Left lobe of liver (tissue), 2 donors: ENCODE measurements around the gene VSTM5. TPM values are rescaled to one million over a fixed set of nuclear protein-coding genes. Genes with fewer than 3 reads are reported as not detected.

Experiments used
- ATAC-seq: fragments of 200-7000 bp; cut with Tn5 transposase; one replicate; pipeline ENCODE4 v1.9.1; 2020; ENCODE audit warnings: mild to moderate bottlenecking, moderate library complexity
- DNase-seq: peaks from one replicate; pipeline ENCODE4 v3.0.0-alpha.2; 2020; ENCODE audit warnings: low spot score
- total RNA-seq: library from RNA; stranded (reverse); gene quantifications from one replicate; pipeline ENCODE4 v1.2.1, GENCODE V29; 2021
- donor health status: DM: no; HTN: no; CAD: no; lungs with moderate emphysema.
- donor health status: DM: no; HTN: yes; CAD: no.

VSTM5 gene
- total RNA-seq, 1 donor from 2014 or later, result not detected

DNA sequence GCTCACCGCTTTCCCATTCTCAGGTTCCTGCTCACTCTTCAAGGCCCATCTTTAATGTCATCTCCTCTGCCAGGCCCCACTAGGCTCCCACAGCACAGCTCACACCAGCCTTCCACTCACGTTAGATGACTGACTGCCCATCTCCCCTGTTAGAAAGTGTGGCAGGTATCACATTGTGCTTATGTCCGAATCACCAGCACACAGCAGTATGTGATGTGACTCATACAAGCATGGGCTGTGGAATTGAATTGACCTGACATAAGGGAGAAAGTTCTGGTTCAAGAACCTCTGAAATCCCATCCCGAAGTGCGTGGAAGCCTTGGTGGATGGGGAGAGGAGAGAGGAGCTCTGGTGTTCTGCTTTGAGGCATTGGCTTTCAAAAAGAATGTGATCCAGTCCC lies 6.5 kb downstream of the VSTM5 start:
- no peak for DNase-seq
- no peak for ATAC-seq

GRCh38 chr11:93842461-93842860 lies 8.0 kb downstream of the VSTM5 start:
- ATAC-seq (no peak), DNase-seq (no peak)

DNA sequence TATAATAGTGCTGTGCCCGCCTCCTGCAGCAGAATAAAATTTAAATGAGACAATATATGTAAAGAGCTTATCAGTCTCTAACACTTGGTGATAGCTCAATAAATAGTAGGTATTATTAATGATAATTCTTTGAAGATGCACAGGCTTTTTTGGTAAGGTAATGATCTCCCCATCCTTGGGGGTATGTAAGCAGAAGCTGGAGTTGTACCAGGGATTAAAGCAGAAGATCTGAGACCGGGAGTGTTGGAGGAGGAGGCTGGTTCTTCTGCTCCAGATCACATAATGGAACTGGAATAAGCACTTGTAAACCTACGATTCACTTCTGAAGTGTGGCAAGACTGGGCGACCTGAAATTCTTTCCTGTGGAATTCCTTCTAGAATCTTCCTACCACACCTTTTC lies 8.4 kb downstream of the VSTM5 start:
- no peak for DNase-seq
- no peak for ATAC-seq

DNA sequence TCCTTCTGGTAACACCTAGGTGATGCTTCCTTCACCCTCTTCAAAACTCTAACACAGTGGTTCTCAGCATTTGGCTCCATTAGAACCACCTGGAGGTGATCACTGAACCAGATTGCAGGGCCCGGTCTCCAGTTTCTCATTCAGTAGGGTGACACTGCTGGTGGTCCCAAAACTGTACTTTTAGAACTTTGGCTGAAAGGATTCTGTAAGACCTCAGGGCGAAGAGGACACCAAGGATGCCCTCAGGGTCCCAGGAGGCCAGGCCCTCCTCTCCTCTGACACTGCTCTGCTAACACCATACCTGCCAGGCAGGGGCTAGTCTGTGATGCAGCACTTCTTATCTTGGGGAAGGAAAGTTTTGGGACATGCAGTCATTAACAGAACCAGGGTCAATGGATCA lies 9.0 kb downstream of the VSTM5 start:
- ATAC-seq (no peak), DNase-seq (no peak)

- no peak for ATAC-seq
- no peak for DNase-seq
Measured at GRCh38 chr11:93840981-93841380, 9.4 kb downstream of the VSTM5 start.

- no peak for ATAC-seq
Measured at GRCh38 chr11:93840180-93840579, 10.2 kb downstream of the VSTM5 start.

DNA sequence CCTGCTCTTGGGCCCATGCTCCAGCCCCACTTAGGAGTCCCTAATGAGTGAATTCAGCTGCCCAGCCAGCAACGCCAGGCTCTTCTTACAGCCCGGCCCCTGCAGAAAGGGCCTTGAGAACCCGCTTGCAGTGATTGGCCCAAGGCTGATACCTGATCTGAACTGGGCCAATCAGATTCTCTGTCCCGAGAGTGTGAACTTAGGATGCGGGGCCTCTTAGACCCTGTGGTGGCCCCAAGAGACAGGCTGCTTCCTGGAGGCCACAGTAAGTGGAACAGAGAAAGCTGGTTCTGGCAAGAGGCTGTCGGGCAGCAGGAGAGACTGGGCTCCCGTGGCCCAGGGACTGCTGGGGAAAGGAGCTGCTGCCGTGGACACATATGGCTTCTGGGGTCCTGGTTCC lies 11.5 kb downstream of the VSTM5 start:
- no peak for ATAC-seq
- DNase-seq, result no peak

More at GRCh38 chr11:93840180-93840579, 10.2 kb downstream of the VSTM5 start:
- no peak for DNase-seq

DNA sequence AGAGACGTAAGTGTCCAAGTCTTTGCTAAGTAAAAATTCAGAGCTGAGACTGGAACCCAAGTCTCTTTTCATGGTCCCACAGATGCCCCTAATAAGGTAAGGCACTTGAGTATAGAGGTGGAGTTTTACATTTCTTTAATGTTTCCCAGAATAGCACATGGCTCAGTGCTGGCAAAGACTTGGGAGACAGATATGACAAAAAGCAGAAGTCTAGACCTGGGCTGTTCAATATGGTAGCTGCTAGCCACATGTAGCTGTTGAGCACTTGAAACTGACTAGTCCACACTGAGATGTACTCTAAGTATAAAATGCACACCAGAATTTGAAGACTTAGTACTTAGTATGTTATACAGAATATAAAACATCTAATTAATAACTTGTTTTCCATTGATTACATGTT lies 17.6 kb downstream of the VSTM5 start:
- no peak for ATAC-seq
- DNase-seq, result no peak

GRCh38 chr11:93831343-93832127 lies 18.9 kb downstream of the VSTM5 start:
- DNase-seq (no peak), ATAC-seq (no peak)

DNA sequence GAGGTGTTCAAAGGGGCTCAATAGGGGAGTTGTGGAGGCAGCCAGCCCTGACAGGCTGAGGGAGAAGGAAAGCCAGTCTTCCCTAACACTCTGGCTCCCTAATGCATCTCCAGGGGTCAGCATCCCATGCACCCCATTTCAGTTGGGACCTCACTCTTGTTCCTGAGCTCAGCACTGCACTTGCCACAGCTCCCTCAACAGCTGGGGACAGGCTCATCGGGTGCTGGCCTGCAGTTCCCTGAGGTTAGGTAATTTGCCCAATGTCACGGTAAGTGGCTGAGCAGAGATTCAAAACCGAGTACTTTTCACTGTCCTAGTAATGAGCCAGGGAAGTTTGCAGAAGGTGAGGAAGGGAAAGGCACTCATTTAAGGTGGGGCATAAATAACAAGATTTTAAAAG lies 20.8 kb downstream of the VSTM5 start:
- DNase-seq, result no peak
- no peak for ATAC-seq

DNA sequence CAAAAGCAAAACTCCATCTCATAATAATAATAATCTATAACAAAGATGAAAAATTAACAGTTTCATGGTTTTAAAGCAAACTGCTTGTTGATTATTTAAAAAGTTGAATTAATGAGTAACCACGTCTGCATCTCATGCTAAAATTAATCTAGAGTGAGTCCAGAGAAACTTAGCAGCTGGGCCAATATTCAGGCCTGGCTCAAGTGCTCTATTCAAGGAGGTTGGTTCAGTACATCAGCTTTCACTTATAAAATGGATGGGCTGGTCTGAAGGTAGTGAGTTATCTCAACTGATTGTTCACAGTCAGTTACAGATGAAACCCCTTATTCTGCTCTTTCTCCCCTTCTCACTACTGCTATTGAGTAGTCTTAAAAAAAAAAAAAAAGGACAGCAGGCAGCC lies 23.1 kb downstream of the VSTM5 start:
- no peak for DNase-seq
- ATAC-seq, result no peak

GRCh38 chr11:93823210-93823609 lies 27.2 kb downstream of the VSTM5 start:
- no peak for ATAC-seq

GRCh38 chr11:93822359-93822758 lies 28.1 kb downstream of the VSTM5 start:
- ATAC-seq (no peak), DNase-seq (no peak)

More at GRCh38 chr11:93823210-93823609, 27.2 kb downstream of the VSTM5 start:
- DNase-seq, result no peak

DNA sequence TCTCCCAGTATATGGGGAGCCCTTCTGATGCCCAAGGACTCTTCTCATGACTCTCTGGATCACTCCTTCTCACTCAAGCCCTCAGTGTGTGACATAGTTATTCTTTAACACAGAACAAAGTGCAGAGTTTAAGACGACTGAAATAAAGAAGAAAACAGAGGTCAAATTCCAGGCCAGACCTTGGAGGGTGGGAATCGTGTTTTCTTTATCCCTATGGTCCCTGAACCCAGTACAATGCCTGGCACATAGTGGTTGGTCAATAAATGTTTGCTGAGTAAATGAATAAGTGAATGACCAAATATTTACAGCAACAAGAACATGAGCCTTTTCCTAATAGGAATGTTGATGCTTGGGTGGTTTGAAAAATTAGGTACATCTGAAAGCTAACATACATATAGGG lies 28.8 kb downstream of the VSTM5 start:
- DNase-seq, result no peak
- no peak for ATAC-seq

DNA sequence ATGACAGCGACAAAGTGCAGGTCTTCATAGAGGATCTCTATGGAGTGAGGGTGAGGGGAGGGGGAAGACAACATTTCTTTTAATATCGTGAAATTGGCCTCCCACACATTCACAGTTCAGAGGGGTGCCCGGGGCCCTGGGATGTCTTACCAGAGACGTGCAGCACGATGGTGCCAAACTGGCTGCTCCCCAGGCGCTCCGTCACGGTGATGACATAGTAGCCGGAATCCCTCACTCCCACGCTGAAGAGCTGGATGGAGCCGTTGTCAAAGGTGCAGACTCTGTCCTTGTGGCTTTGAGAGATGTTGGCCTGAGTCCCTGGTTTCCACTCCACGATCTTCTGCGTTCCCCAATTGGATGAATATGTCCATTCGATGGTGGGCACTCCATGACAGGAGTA lies 29.6 kb downstream of the VSTM5 start:
- ATAC-seq, result no peak
- no peak for DNase-seq

DNA sequence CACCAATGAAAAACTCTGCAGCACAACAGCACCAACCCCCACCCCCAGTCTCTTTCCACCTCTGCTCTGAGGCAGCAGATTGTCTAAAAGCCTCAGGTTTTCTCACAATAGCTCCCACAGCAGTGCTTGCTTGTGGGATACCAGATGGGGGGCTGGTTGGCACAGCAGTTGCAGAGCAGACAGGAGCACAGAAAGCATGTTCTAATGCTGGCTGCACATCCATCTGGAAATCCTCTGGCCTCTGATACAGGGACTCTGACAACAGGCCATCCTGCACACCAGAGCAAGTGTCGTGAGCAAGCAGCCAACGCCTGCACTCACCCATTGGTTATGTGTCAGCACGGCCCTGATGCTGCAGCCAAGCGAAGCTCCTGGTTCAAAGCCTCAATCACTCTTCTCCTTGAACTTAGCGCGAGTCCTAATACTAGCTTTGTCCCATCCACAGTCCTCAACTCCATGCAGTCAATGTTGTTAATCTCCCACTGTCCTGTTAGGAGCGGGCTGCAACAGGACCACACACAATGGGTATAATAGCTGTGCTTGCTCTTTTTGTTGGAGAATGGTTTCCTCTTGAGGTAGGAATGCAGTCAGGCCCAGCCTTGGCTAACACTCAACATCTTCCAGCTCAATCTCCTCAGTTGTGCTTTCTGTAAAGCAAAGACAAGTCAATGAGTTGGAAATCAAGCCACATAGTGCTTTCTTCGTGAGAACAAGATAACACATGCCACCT lies 30.3 kb downstream of the VSTM5 start:
- no peak for ATAC-seq
- DNase-seq, result no peak

DNA sequence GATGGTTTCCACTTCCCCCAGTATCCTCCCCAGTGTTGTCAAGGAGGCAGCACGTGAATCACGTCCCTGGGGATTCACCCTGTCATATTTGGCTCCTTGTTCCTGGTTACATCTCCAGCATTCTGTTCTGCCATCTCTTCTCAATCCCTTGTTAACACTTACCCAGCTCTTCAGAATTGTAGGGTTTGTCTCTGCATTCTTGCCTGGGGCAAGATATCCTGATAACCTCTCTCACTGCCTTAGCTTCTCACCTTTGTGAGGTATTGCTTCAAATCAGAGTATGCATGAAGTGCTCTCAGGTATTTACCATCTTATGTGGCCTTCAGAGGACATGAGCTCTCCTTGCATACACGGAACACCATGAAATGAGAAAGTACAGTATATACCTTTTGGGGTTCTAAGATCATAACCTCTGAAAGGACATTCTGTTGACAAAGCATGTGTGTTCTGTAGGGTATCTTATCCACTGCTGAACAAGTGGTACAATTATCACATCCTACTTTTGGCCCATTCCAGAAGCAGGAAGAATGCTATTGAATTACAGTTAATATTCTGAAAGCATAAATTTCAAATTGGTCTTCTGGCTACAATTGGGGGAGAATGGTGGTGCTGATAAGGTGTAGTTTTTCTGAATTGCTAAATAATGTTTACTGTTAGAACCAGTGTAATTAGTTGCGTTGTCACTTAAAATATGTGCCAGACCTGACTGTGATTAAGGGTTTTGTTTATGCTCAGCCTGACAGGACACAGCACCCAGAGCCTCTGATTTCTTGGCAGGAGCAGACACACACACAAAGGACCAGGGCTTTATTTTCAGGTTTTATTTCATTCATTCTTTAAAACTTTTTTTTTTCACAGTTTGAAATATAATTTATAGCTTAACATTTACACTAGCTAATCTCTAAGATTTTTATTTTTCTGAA lies 32.7 kb downstream of the VSTM5 start:
- DNase-seq, result no peak
- no peak for ATAC-seq

DNA sequence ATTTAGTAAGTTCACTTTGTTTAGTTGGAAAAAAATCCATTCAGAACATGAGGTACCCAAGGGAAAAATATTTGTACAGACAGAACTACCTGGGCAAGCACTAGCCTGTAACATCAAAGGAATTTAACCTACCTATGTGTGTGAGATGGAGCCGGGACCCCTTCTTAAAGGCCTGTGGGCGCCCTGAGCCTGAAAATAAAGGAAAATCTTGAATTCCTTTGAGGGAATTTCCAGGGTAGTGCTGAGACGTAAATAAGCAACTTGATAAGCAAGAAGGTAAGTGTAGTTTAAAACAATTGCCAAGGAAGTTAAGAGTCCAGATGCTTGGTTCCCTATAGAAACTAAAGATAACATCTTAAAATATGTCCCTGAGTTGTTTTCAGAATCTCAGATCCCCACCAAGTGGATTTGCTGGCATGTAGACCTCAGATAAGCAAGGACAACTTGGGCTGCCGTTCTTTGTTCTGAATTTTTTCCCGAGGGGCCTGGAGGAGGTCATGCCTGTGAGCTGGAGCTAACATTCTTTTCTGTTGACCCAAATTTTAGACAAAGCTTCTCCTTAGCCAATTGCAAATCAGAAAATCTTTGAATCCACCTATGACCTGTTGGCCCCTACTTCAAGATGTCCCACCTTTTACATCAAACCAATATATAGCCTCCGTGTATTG lies 35.3 kb downstream of the VSTM5 start:
- DNase-seq (no peak), ATAC-seq (no peak)

GRCh38 chr11:93813974-93814373 lies 36.4 kb downstream of the VSTM5 start:
- no peak for ATAC-seq
- DNase-seq, result no peak

DNA sequence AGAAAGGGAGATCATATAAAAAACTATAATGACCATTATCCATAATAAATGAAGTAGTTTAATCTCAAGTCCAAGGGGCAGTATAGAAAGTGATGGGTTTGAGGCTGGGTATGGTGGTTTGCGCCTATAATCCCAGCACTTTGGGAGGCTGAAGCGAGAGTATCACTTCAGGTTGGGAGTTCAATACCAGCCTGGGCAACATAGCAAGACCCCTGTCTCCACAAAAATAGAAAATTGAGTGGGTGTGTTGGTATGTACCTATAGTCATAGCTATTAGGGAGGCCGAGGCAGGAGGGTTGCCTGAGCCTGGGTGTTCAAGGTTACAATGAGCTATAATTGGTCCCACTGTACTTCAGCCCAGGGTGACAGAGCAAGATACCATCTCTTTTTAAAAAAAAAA lies 42.4 kb downstream of the VSTM5 start:
- ATAC-seq (no peak), DNase-seq (no peak)

- ATAC-seq (no peak), DNase-seq (no peak)
Measured at GRCh38 chr11:93804879-93805278, 45.5 kb downstream of the VSTM5 start.
